ENCODE data around the gene ZDHHC14.

DNA sequence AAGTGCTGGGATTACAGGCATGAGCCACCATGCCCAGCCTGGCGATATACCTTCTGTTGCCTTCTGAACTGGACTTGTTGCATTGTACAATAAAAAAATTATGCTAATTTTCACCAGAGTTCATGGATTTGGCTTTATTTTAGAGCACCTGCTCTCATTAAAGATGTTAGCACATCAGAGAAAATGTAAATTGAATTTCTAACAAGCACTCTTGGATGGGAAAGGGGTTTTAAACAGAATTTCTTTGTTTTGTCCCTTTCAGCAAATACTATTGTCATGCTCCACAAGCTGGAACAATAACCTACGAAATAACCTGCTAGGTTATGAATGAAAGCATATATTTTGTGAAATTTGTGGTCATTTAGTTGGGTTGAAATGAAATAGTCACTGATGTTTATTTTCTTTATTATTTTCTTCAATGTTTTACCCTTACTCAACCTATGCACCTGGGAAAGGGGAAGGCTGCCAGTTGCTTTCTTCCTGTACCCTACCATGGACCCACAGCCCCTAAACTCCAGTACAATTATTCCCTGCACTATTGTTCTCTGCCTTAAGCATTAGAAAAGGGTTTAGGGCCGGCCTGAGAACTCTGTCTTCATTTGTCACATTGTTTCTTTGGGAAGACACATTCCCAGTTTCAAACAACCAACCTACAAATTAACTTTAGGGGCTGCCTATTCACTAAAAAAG lies 22.2 kb downstream of the ZDHHC14 start:
- no peak for TF ChIP-seq CTCF (IDR thresholded peaks at IDR 0.05; ENCODE audit: low read length)
- no peak for TF ChIP-seq EZH2phosphoT487 (IDR thresholded peaks at IDR 0.05; ENCODE audit: low read length)
